ENCODE results near the gene NELL2.
A peak's percentile ranks its signal among the peaks of the same experiment; 100 is the strongest.

The NELL2 gene

DNA sequence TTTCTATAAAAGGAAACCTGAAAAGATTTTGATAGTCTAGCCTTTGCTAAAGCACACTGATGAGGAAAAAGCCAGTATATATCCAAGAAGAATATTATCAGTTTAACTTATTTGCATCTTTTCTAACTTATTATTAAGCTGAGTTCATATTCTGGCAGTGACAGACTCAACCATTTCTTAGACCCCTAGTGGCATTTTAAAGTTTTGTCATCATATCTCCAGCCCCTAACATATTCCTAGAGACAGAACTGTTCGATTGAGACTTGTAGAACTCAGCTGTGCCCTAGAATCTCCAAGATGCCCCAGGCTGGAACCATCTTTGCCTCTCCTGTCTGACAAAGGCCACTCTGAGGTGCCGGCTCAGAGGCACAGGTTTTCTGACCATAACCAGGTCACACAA, 365.6 kb downstream of the NELL2 start:
- H3K4ac ChIP-seq (ENCODE audit: low read depth, low read length) = no peak overlapping the region
- H3K36me3 ChIP-seq (ENCODE audit: control insufficient read depth in 1 of 2, insufficient read depth in 2 of 2, low read length in 2 of 2) = no peaks in the 10 kb centered on the region
- DNase-seq = no peak
- no peak overlapping the region for H2BK12ac ChIP-seq (ENCODE audit: low read length)
- H3K79me2 ChIP-seq (ENCODE audit: control insufficient read depth, insufficient read depth, low read length, poor library complexity) = no peaks in the 10 kb centered on the region
- no peaks in the 10 kb centered on the region for H3K27me3 ChIP-seq (ENCODE audit: insufficient read depth, low read length)
- H2BK5ac ChIP-seq (ENCODE audit: low read depth, low read length, poor library complexity) = no peak overlapping the region
- H3K18ac ChIP-seq (ENCODE audit: low read length) = no peak overlapping the region
- H3K9ac ChIP-seq (ENCODE audit: low read length) = no peak overlapping the region
- no peak overlapping the region for H3K23ac ChIP-seq (ENCODE audit: low read length)
- no peak overlapping the region for H2BK120ac ChIP-seq (ENCODE audit: insufficient read depth, low read length, poor library complexity)
- H4K12ac ChIP-seq (ENCODE audit: low read depth, low read length) = no peak overlapping the region
- no CpG with 5 or more reads among the region's 2 CpGs for WGBS (ENCODE audit: extremely low coverage, insufficient coverage, insufficient read length)
- H3K4me1 ChIP-seq (ENCODE audit: control insufficient read depth in 1 of 2, insufficient read depth in 2 of 2, low read length in 2 of 2) = peaks cover 0 to 7% of the 10 kb centered on the region in 2 experiments
- H3K4me3 ChIP-seq (ENCODE audit: low read depth, low read length) = no peak overlapping the region
- no peaks in the 10 kb centered on the region for H3K79me1 ChIP-seq (ENCODE audit: low read length)
- H3K4me2 ChIP-seq (ENCODE audit: low read length) = no peak overlapping the region
- no peak overlapping the region for H3K14ac ChIP-seq (ENCODE audit: low read length)
- H4K91ac ChIP-seq (ENCODE audit: low read depth, low read length) = no peak overlapping the region
- H4K8ac ChIP-seq (ENCODE audit: low read depth, low read length) = no peak overlapping the region
- no peak overlapping the region for H3K27ac ChIP-seq (ENCODE audit: low read depth, low read length)
- no peaks in the 10 kb centered on the region for H3K9me3 ChIP-seq (ENCODE audit: insufficient read depth, low read depth, low read length)
- no peak overlapping the region for H2AK5ac ChIP-seq (ENCODE audit: low read length)
- no peak overlapping the region for H2AFZ ChIP-seq (ENCODE audit: insufficient read depth, low read length, poor library complexity)

DNA sequence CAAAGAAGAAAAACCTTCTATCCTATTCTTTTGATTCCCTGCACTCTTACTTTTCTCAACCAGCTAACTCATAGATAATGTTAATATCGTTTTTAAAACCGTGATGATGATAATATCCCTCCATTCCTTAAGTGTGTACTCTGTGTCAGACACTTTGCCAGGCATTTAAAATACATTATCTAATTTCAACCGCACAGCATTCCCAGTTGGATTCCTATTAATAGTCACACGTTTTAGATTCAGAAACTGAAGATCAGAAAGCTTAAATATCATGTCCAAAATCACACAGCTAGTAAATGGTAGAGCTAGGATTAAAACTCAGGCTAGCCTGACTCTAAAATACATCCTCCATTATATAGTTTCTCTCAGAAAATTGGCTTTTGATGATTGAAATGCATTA, 366.0 kb downstream of the NELL2 start:
- Histone ChIP-seq H4K91ac (ENCODE audit: low read depth, low read length) (no peak overlapping the region), H3K4ac (ENCODE audit: low read depth, low read length) (no peak overlapping the region), H2AK5ac (ENCODE audit: low read length) (no peak overlapping the region), H2AFZ (ENCODE audit: insufficient read depth, low read length, poor library complexity) (no peak overlapping the region), H2BK120ac (ENCODE audit: insufficient read depth, low read length, poor library complexity) (no peak overlapping the region), H2BK12ac (ENCODE audit: low read length) (no peak overlapping the region), H3K4me2 (ENCODE audit: low read length) (no peak overlapping the region), H3K4me1 (ENCODE audit: control insufficient read depth in 1 of 2, insufficient read depth in 2 of 2, low read length in 2 of 2) (peaks cover 0 to 7% of the 10 kb centered on the region in 2 experiments), H4K12ac (ENCODE audit: low read depth, low read length) (no peak overlapping the region), H2BK5ac (ENCODE audit: low read depth, low read length, poor library complexity) (no peak overlapping the region), H3K9ac (ENCODE audit: low read length) (no peak overlapping the region), H3K18ac (ENCODE audit: low read length) (no peak overlapping the region), H3K23ac (ENCODE audit: low read length) (no peak overlapping the region), H3K27ac (ENCODE audit: low read depth, low read length) (no peak overlapping the region), H3K27me3 (ENCODE audit: insufficient read depth, low read length) (no peaks in the 10 kb centered on the region), H3K79me2 (ENCODE audit: control insufficient read depth, insufficient read depth, low read length, poor library complexity) (no peaks in the 10 kb centered on the region), H3K4me3 (ENCODE audit: low read depth, low read length) (no peak overlapping the region), H3K36me3 (ENCODE audit: control insufficient read depth in 1 of 2, insufficient read depth in 2 of 2, low read length in 2 of 2) (no peaks in the 10 kb centered on the region), H3K14ac (ENCODE audit: low read length) (no peak overlapping the region), H4K8ac (ENCODE audit: low read depth, low read length) (no peak overlapping the region), H3K79me1 (ENCODE audit: low read length) (no peaks in the 10 kb centered on the region), H3K9me3 (ENCODE audit: insufficient read depth, low read depth, low read length) (no peaks in the 10 kb centered on the region)
- no peak for DNase-seq
- WGBS (ENCODE audit: extremely low coverage, insufficient coverage, insufficient read length) = no CpG with 5 or more reads among the region's 4 CpGs

DNA sequence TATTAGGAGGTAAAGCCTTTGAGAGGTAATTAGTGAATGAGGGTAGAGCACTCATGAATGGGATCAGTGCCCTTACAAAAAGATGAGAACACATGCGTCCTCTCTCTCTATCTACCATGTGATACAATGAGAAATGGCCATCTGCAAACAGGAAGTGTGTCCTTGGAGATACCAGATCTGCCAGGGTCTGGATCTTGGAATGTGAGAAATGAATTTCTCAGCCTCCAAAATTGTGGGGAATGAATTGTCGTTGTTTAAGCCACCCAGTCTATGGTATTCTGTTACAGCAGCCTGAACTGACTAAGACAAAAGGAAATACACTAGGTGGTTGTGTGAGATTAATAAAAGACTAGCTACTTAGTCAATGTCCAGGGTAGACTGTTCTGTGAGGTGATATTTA, 366.6 kb downstream of the NELL2 start:
- Histone ChIP-seq H3K4ac (ENCODE audit: low read depth, low read length) (no peak overlapping the region), H3K27me3 (ENCODE audit: insufficient read depth, low read length) (no peaks in the 10 kb centered on the region), H2AFZ (ENCODE audit: insufficient read depth, low read length, poor library complexity) (no peak overlapping the region), H3K14ac (ENCODE audit: low read length) (no peak overlapping the region), H3K23ac (ENCODE audit: low read length) (no peak overlapping the region), H3K9me3 (ENCODE audit: insufficient read depth, low read depth, low read length) (no peaks in the 10 kb centered on the region), H3K36me3 (ENCODE audit: control insufficient read depth in 1 of 2, insufficient read depth in 2 of 2, low read length in 2 of 2) (no peaks in the 10 kb centered on the region), H4K91ac (ENCODE audit: low read depth, low read length) (no peak overlapping the region), H3K4me1 (ENCODE audit: control insufficient read depth in 1 of 2, insufficient read depth in 2 of 2, low read length in 2 of 2) (peaks cover 0 to 7% of the 10 kb centered on the region in 2 experiments), H2BK120ac (ENCODE audit: insufficient read depth, low read length, poor library complexity) (no peak overlapping the region), H4K8ac (ENCODE audit: low read depth, low read length) (no peak overlapping the region), H4K12ac (ENCODE audit: low read depth, low read length) (no peak overlapping the region), H2AK5ac (ENCODE audit: low read length) (no peak overlapping the region), H2BK12ac (ENCODE audit: low read length) (no peak overlapping the region), H3K27ac (ENCODE audit: low read depth, low read length) (no peak overlapping the region), H3K4me2 (ENCODE audit: low read length) (peak overlapping the region; percentile 34), H2BK5ac (ENCODE audit: low read depth, low read length, poor library complexity) (no peak overlapping the region), H3K79me2 (ENCODE audit: control insufficient read depth, insufficient read depth, low read length, poor library complexity) (no peaks in the 10 kb centered on the region), H3K79me1 (ENCODE audit: low read length) (no peaks in the 10 kb centered on the region), H3K9ac (ENCODE audit: low read length) (no peak overlapping the region), H3K18ac (ENCODE audit: low read length) (no peak overlapping the region), H3K4me3 (ENCODE audit: low read depth, low read length) (no peak overlapping the region)
- peak; percentile 46 to 87 for DNase-seq
- WGBS (ENCODE audit: extremely low coverage, insufficient coverage, insufficient read length) = no CpG with 5 or more reads among the region's 2 CpGs

DNA sequence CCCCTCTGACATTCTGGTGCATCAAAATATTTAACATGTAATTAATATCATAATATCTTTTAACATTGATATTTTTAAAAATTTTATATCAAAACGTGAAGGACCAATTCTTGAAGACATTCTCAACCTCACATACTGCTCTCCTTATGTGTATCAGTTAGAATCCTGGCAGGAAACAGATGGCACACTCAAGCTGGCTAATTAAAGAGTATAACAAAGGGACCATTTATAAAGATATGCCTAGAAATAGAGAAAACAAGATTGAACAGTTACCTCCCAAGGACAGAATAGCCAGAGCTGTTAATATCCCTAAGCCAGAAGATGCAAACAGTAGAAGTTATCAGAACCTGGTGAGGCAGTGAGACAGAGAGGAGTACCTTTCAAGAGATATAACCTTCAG, 368.7 kb downstream of the NELL2 start:
- Histone ChIP-seq H3K79me1 (ENCODE audit: low read length) (no peaks in the 10 kb centered on the region), H3K9ac (ENCODE audit: low read length) (no peak overlapping the region)
- WGBS (ENCODE audit: extremely low coverage, insufficient coverage, insufficient read length) = no CpG with 5 or more reads among the region's 1 CpG

More for the DNA sequence above, 368.7 kb downstream of the NELL2 start:
- Histone ChIP-seq H3K4ac (ENCODE audit: low read depth, low read length) (no peak overlapping the region), H4K91ac (ENCODE audit: low read depth, low read length) (no peak overlapping the region), H4K8ac (ENCODE audit: low read depth, low read length) (no peak overlapping the region), H2AFZ (ENCODE audit: insufficient read depth, low read length, poor library complexity) (no peak overlapping the region), H3K18ac (ENCODE audit: low read length) (no peak overlapping the region), H2BK5ac (ENCODE audit: low read depth, low read length, poor library complexity) (no peak overlapping the region), H3K23ac (ENCODE audit: low read length) (no peak overlapping the region), H3K4me1 (ENCODE audit: control insufficient read depth in 1 of 2, insufficient read depth in 2 of 2, low read length in 2 of 2) (peaks cover 0 to 7% of the 10 kb centered on the region in 2 experiments), H3K36me3 (ENCODE audit: control insufficient read depth in 1 of 2, insufficient read depth in 2 of 2, low read length in 2 of 2) (no peaks in the 10 kb centered on the region), H2BK120ac (ENCODE audit: insufficient read depth, low read length, poor library complexity) (no peak overlapping the region), H3K9me3 (ENCODE audit: insufficient read depth, low read depth, low read length) (no peaks in the 10 kb centered on the region), H3K14ac (ENCODE audit: low read length) (no peak overlapping the region), H3K27ac (ENCODE audit: low read depth, low read length) (no peak overlapping the region), H3K27me3 (ENCODE audit: insufficient read depth, low read length) (no peaks in the 10 kb centered on the region), H4K12ac (ENCODE audit: low read depth, low read length) (no peak overlapping the region), H3K79me2 (ENCODE audit: control insufficient read depth, insufficient read depth, low read length, poor library complexity) (no peaks in the 10 kb centered on the region), H3K4me2 (ENCODE audit: low read length) (no peak overlapping the region), H3K4me3 (ENCODE audit: low read depth, low read length) (no peak overlapping the region), H2BK12ac (ENCODE audit: low read length) (no peak overlapping the region), H2AK5ac (ENCODE audit: low read length) (no peak overlapping the region)
- no peak for DNase-seq

Measured in trophoblast cell (in vitro differentiated cells and primary cell).